Nephron (organoid): ENCODE measurements around the gene C21orf58.

ENCODE experiments used
- H3K27ac Mint-ChIP-seq, 3 experiments: 2 replicates each; pipeline ENCODE4 v1.8.0; 2020; ENCODE audit warnings: mixed read lengths in 3 of 3, mild to moderate bottlenecking in 2 of 3, moderate library complexity in 1 of 3
- H3K27me3 Mint-ChIP-seq: 2 replicates; pipeline ENCODE4 v1.8.0; 2021; ENCODE audit warnings: low read depth, mild to moderate bottlenecking, moderate library complexity, mixed read lengths
- H3K36me3 Mint-ChIP-seq: 2 replicates; pipeline ENCODE4 v1.8.0; 2020; ENCODE audit warnings: low read depth, mixed read lengths
- H3K4me1 Mint-ChIP-seq: 2 replicates; pipeline ENCODE4 v1.8.0; 2020; ENCODE audit warnings: mixed read lengths
- H3K4me3 Mint-ChIP-seq, 3 experiments: 2 replicates each; pipeline ENCODE4 v1.8.0; 2020; ENCODE audit warnings: mild to moderate bottlenecking in 3 of 3, mixed read lengths in 3 of 3, moderate library complexity in 2 of 3
- H3K9me3 Mint-ChIP-seq: 2 replicates; pipeline ENCODE4 v1.8.0; 2020; ENCODE audit warnings: mixed read lengths
- CTCF ChIP-seq, 3 experiments: fragments of 200-600 bp; sonication (generic); IDR thresholded peaks; one replicate each; pipeline ENCODE4 v1.5.0; 2021; ENCODE audit warnings: antibody characterized with exemption in 3 of 3; ENCODE audit not compliant: unreplicated experiment in 3 of 3

Gene C21orf58

GRCh38 chr21:46351476-46352163 is 27.9 kb upstream of the C21orf58 start:
- Mint-ChIP-seq H3K4me3 (no peak overlapping the region), H3K36me3 (peaks cover 48% of the 10 kb centered on the region), H3K9me3 (no peaks in the 10 kb centered on the region), H3K4me1 (no peaks in the 10 kb centered on the region), H3K27me3 (no peaks in the 10 kb centered on the region), H3K27ac (no peak overlapping the region)
- TF ChIP-seq CTCF (IDR thresholded peaks at IDR 0.05; ENCODE audit: unreplicated experiment in 3 of 3): no peak

- Mint-ChIP-seq H3K4me3 (no peak overlapping the region), H3K9me3 (no peaks in the 10 kb centered on the region), H3K4me1 (no peaks in the 10 kb centered on the region), H3K27ac (no peak overlapping the region), H3K36me3 (peaks cover 51% of the 10 kb centered on the region), H3K27me3 (no peaks in the 10 kb centered on the region)
- TF ChIP-seq CTCF (IDR thresholded peaks at IDR 0.05; ENCODE audit: unreplicated experiment in 3 of 3): no peak
Observed at GRCh38 chr21:46350981-46351380, 27.3 kb upstream of the C21orf58 start.

GRCh38 chr21:46350571-46350970 is 26.9 kb upstream of the C21orf58 start:
- no peaks in the 10 kb centered on the region for H3K4me1 Mint-ChIP-seq

GRCh38 chr21:46349134-46349760 is 25.6 kb upstream of the C21orf58 start:
- H3K4me1 Mint-ChIP-seq: no peaks in the 10 kb centered on the region
- H3K9me3 Mint-ChIP-seq: no peaks in the 10 kb centered on the region
- H3K27ac Mint-ChIP-seq: no peak overlapping the region
- H3K4me3 Mint-ChIP-seq: no peak overlapping the region
- peaks cover 50% of the 10 kb centered on the region for H3K36me3 Mint-ChIP-seq
- no peaks in the 10 kb centered on the region for H3K27me3 Mint-ChIP-seq
- TF ChIP-seq CTCF (IDR thresholded peaks at IDR 0.05; ENCODE audit: unreplicated experiment in 3 of 3): no peak

More at GRCh38 chr21:46350571-46350970, 26.9 kb upstream of the C21orf58 start:
- H3K27me3 Mint-ChIP-seq: no peaks in the 10 kb centered on the region
- no peak overlapping the region for H3K27ac Mint-ChIP-seq
- no peak overlapping the region for H3K4me3 Mint-ChIP-seq
- peaks cover 54% of the 10 kb centered on the region for H3K36me3 Mint-ChIP-seq
- no peaks in the 10 kb centered on the region for H3K9me3 Mint-ChIP-seq
- TF ChIP-seq CTCF (IDR thresholded peaks at IDR 0.05; ENCODE audit: unreplicated experiment in 3 of 3): no peak

- Mint-ChIP-seq H3K27me3 (no peaks in the 10 kb centered on the region), H3K4me1 (no peaks in the 10 kb centered on the region), H3K27ac (no peak overlapping the region), H3K9me3 (no peaks in the 10 kb centered on the region), H3K36me3 (peaks cover 51% of the 10 kb centered on the region), H3K4me3 (no peak overlapping the region)
- TF ChIP-seq CTCF (IDR thresholded peaks at IDR 0.05; ENCODE audit: unreplicated experiment in 3 of 3): no peak
Observed at GRCh38 chr21:46347791-46348381, 24.2 kb upstream of the C21orf58 start.
